GM18951 (cell line): ENCODE measurements around the gene SLC41A3.

Experiments used
- POLR2A ChIP-seq: IDR thresholded peaks from 4 replicates; pipeline ENCODE4 v1.6.1; 2011; ENCODE audit warnings: mild to moderate bottlenecking; ENCODE audit not compliant: insufficient read length, insufficient read depth; ENCODE audit errors: extremely low read depth
- in situ Hi-C: fragments of 300-500 bp; cut with MboI; formaldehyde crosslinking; loops from one replicate; pipeline ENCODE4 v1.12.0; 2022; ENCODE audit warnings: low sequenced_read_pairs, mixed read lengths, inconsistent platforms; ENCODE audit not compliant: unreplicated experiment

The SLC41A3 gene

GRCh38 chr3:126083913-126084767, at the start of gene SLC41A3:
Gene SLC41A3 (minus strand): TSS chr3:126084124. CDS start chr3:126068219, 15,905 bp downstream.
- in situ Hi-C loops: no loop called here
- peak; percentile 78 for TF ChIP-seq POLR2A

- in situ Hi-C loops: loop anchor here (25.0 kb wide), 1 partner anchor 254 kb away; the partner anchor contains the start of gene CFAP100
- TF ChIP-seq POLR2A: no peak
Measured at GRCh38 chr3:126133606-126134005, 49.7 kb upstream of the SLC41A3 start.

- in situ Hi-C loops: loop anchor here (25.0 kb wide), 1 partner anchor 254 kb away; the partner anchor contains the start of gene CFAP100
- TF ChIP-seq POLR2A: no peak
Measured at GRCh38 chr3:126132751-126133511, 49.0 kb upstream of the SLC41A3 start.

GRCh38 chr3:126131881-126132750, 48.2 kb upstream of the SLC41A3 start:
- no peak for TF ChIP-seq POLR2A
- in situ Hi-C loops: loop anchor here (25.0 kb wide), 1 partner anchor 255 kb away; the partner anchor contains the start of gene CFAP100

GRCh38 chr3:126130981-126131745, 47.2 kb upstream of the SLC41A3 start:
- in situ Hi-C loops: loop anchor here (25.0 kb wide), 1 partner anchor 256 kb away; the partner anchor contains the start of gene CFAP100
- TF ChIP-seq POLR2A: no peak

GRCh38 chr3:126130081-126130855, 46.3 kb upstream of the SLC41A3 start:
- no peak for TF ChIP-seq POLR2A
- in situ Hi-C loops: loop anchor here (25.0 kb wide), 1 partner anchor 257 kb away; the partner anchor contains the start of gene CFAP100

GRCh38 chr3:126129398-126129891, 45.5 kb upstream of the SLC41A3 start:
- TF ChIP-seq POLR2A: no peak
- in situ Hi-C loops: loop anchor here (25.0 kb wide), 1 partner anchor 258 kb away; the partner anchor contains the start of gene CFAP100

- in situ Hi-C loops: loop anchor here (25.0 kb wide), 1 partner anchor 259 kb away; the partner anchor contains the start of gene CFAP100
- no peak for TF ChIP-seq POLR2A
Measured at GRCh38 chr3:126128504-126129397, 44.8 kb upstream of the SLC41A3 start.

GRCh38 chr3:126127904-126128303, 44.0 kb upstream of the SLC41A3 start:
- no peak for TF ChIP-seq POLR2A
- in situ Hi-C loops: loop anchor here (25.0 kb wide), 1 partner anchor 259 kb away; the partner anchor contains the start of gene CFAP100

GRCh38 chr3:126127452-126127851, 43.5 kb upstream of the SLC41A3 start:
- no peak for TF ChIP-seq POLR2A
- in situ Hi-C loops: loop anchor here (25.0 kb wide), 1 partner anchor 260 kb away; the partner anchor contains the start of gene CFAP100
